ENCODE data around the gene ERLIN1.

GRCh38 chr10:100232101-100232500 lies 46.3 kb upstream of the ERLIN1 start:
- no peak for TF ChIP-seq CTCF (IDR thresholded peaks at IDR 0.05)
- TF ChIP-seq POLR2AphosphoS5 (IDR thresholded peaks at IDR 0.05) = no peak
- no peak for TF ChIP-seq POLR2A (IDR thresholded peaks at IDR 0.05)

Data from prostate gland (tissue), 2 donors.